Liver (tissue), 9 donors: ENCODE results near the gene ZNF808. TPM values are rescaled to one million over a fixed set of nuclear protein-coding genes. Genes with fewer than 3 reads are reported as not detected.
"Not testable (repeated sequence)": the region's sequence is repeated elsewhere in the genome, so short reads cannot be mapped to it uniquely, and the experiment has no call there.

Experiments used
- DNase-seq: peaks from one replicate; pipeline ENCODE4 v3.0.0-alpha.2; 2017; ENCODE audit warnings: low spot score
- H3K27ac ChIP-seq, 2 donors: one replicate each; pipeline ENCODE4 v1.7.0; 2013; ENCODE audit warnings: inconsistent platforms in 2 of 2, low read length in 2 of 2, control low read depth in 1 of 2, low read depth in 1 of 2, mild to moderate bottlenecking in 1 of 2
- H3K27me3 ChIP-seq, 4 donors: one replicate each; pipeline versions ENCODE4 v1.6.1 to v1.7.0; 2013; ENCODE audit warnings: low read length in 3 of 4, inconsistent platforms in 1 of 4, mild to moderate bottlenecking in 1 of 4, moderate library complexity in 1 of 4; ENCODE audit not compliant: control insufficient read depth in 4 of 4, insufficient read depth in 4 of 4
- H3K36me3 ChIP-seq, 4 donors: one replicate each; pipeline versions ENCODE4 v1.6.1 to v1.7.0; 2013; ENCODE audit warnings: low read length in 3 of 4, mild to moderate bottlenecking in 3 of 4, low read depth in 1 of 4, moderate library complexity in 1 of 4; ENCODE audit not compliant: control insufficient read depth in 4 of 4, insufficient read depth in 3 of 4
- H3K4me1 ChIP-seq, 4 donors: one replicate each; pipeline versions ENCODE4 v1.6.1 to v1.7.0; 2013; ENCODE audit warnings: low read length in 3 of 4, mild to moderate bottlenecking in 3 of 4, moderate library complexity in 1 of 4; ENCODE audit not compliant: control insufficient read depth in 4 of 4, insufficient read depth in 4 of 4
- H3K4me3 ChIP-seq, 3 donors: one replicate each; pipeline versions ENCODE4 v1.6.1 to v1.7.0; 2013; ENCODE audit warnings: low read length in 3 of 3, control low read depth in 1 of 3, low read depth in 1 of 3, mild to moderate bottlenecking in 1 of 3
- H3K9ac ChIP-seq, 2 donors: one replicate each; pipeline ENCODE4 v1.7.0; 2013; ENCODE audit warnings: low read length in 2 of 2, mild to moderate bottlenecking in 2 of 2, moderate library complexity in 2 of 2, control low read depth in 1 of 2, low read depth in 1 of 2
- H3K9me3 ChIP-seq, 4 donors: one replicate each; pipeline versions ENCODE4 v1.6.1 to v1.7.0; 2013; ENCODE audit warnings: low read length in 3 of 4; ENCODE audit not compliant: control insufficient read depth in 4 of 4
- EGR1 ChIP-seq, 2 donors: IDR thresholded peaks; 2 replicates each; pipeline ENCODE4 v1.6.1; 2016 to 2018; ENCODE audit warnings: antibody characterized with exemption in 2 of 2, low read depth in 2 of 2
- FOXA1 ChIP-seq: IDR thresholded peaks from 2 replicates; pipeline ENCODE4 v1.6.1; 2016; ENCODE audit warnings: antibody characterized with exemption
- GABPA ChIP-seq, 2 donors: IDR thresholded peaks in 1 of 2; conservative IDR thresholded peaks in 1 of 2; 2 replicates each; pipeline ENCODE4 v1.6.1; 2016; ENCODE audit warnings: antibody characterized with exemption in 2 of 2, mild to moderate bottlenecking in 1 of 2, moderate library complexity in 1 of 2
- HNF4A ChIP-seq, 2 donors: conservative IDR thresholded peaks; 2 replicates each; pipeline ENCODE4 v1.6.1; 2016; ENCODE audit warnings: antibody characterized with exemption in 2 of 2, mild to moderate bottlenecking in 2 of 2
- HNF4G ChIP-seq: IDR thresholded peaks from 2 replicates; pipeline ENCODE4 v1.6.1; 2016; ENCODE audit warnings: antibody characterized with exemption
- JUND ChIP-seq, 2 donors: IDR thresholded peaks; 2 replicates each; pipeline ENCODE4 v1.6.1; 2016; ENCODE audit warnings: antibody characterized with exemption in 2 of 2
- NR2F2 ChIP-seq: IDR thresholded peaks from 2 replicates; pipeline ENCODE4 v1.6.1; 2016; ENCODE audit warnings: antibody characterized with exemption
- RAD21 ChIP-seq, 2 donors: IDR thresholded peaks; 2 replicates each; pipeline ENCODE4 v1.6.1; 2016; ENCODE audit warnings: antibody characterized with exemption in 2 of 2, mild to moderate bottlenecking in 2 of 2
- RXRA ChIP-seq, 2 donors: IDR thresholded peaks; 2 replicates each; pipeline ENCODE4 v1.6.1; 2017 to 2018; ENCODE audit warnings: antibody characterized with exemption in 2 of 2, mild to moderate bottlenecking in 1 of 2
- TAF1 ChIP-seq: conservative IDR thresholded peaks from 2 replicates; pipeline ENCODE4 v1.6.1; 2016; ENCODE audit warnings: antibody characterized with exemption, mild to moderate bottlenecking
- YY1 ChIP-seq: IDR thresholded peaks from 2 replicates; pipeline ENCODE4 v1.6.1; 2016; ENCODE audit warnings: antibody characterized with exemption, mild to moderate bottlenecking
- WGBS: extraction: QIAGEN DNeasy Blood & Tissue Kit; methylation state at CpG from one replicate; pipeline ENCODE4 v1.1.7; 2013; 5-methylcytosine and 5-hydroxymethylcytosine counted together
- polyA plus RNA-seq, 2 donors: library from polyadenylated mRNA; stranded (reverse) in 1 of 2; unstranded in 1 of 2; fragments of 200-250 nt in 1 of 2; fragments of >200 nt in 1 of 2; fragmentation: Nextera tagmentation in 1 of 2; extraction: Ambion mirVana in 1 of 2; gene quantifications; one replicate each; pipeline versions ENCODE4 v1.2.1 to v1.2.3, GENCODE V29; 2013 to 2015
- total RNA-seq, 2 donors: library from RNA; depleted of rRNA; stranded (reverse); fragments of >200 nt; gene quantifications; one replicate each; pipeline ENCODE4 v1.2.3, GENCODE V29; 2014
- TF ChIP-seq, protein P1 (sequence below): IDR thresholded peaks from 2 replicates; pipeline ENCODE4 v1.6.1; 2016; ENCODE audit warnings: antibody characterized with exemption
- TF ChIP-seq, protein P2 (sequence below): fragments of 150-350 bp; IDR thresholded peaks from 2 replicates; pipeline ENCODE4 v1.5.1; 2017; ENCODE audit warnings: improper control_type of control experiment, low read depth, low read length; ENCODE audit not compliant: missing input control
- TF ChIP-seq, protein P3 (sequence below): IDR thresholded peaks from 2 replicates; pipeline ENCODE4 v1.6.1; 2016; ENCODE audit warnings: antibody characterized with exemption
- TF ChIP-seq, protein P4 (sequence below): IDR thresholded peaks from 2 replicates; pipeline ENCODE4 v1.6.1; 2016; ENCODE audit warnings: antibody characterized with exemption
- donor health status: healthy.
- donor health status: healthy.
- donor health status: healthy.
- donor health status: healthy.
- donor health status: healthy.

Gene ZNF808
- total and polyA plus RNA-seq, 4 donors = 0.88 to 9.4 (median 5.2) TPM

DNA sequence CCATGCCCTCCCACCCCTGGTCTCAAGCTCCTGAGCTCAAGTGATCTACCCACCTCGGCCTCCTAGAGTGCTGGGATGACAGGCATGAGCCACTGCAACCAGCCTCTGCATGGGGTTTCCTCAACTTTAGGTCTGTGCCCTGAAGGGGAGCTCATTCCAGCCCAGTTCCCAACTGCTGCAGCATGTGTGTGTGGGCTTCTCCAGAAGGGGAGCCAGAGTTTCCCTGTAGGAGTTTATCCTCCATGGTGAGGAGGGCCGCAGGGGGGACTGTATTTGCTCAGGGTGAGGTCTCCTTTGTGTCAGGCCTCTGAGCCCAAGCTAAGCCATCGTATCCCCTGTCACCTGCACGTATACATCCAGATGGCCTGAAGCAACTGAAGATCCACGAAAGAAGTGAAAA lies 11.3 kb upstream of the ZNF808 start:
- Histone ChIP-seq H3K27ac (no peak overlapping the region), H3K4me1 (no peaks in the 10 kb centered on the region), H3K4me3 (peak overlapping the region in 2 of 3 donors; percentile 11 to 28), H3K27me3 (peaks cover 0 to 3% (median 0%) of the 10 kb centered on the region in 4 donors), H3K9ac (no peak overlapping the region), H3K36me3 (no peaks in the 10 kb centered on the region), H3K9me3 (peaks cover 19 to 41% (median 25%) of the 10 kb centered on the region in 4 donors)
- no peak for DNase-seq
- TF ChIP-seq FOXA1 = no peak
- TF ChIP-seq, protein P1, sequence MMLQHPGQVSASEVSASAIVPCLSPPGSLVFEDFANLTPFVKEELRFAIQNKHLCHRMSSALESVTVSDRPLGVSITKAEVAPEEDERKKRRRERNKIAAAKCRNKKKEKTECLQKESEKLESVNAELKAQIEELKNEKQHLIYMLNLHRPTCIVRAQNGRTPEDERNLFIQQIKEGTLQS = no peak
- TF ChIP-seq, protein P2, sequence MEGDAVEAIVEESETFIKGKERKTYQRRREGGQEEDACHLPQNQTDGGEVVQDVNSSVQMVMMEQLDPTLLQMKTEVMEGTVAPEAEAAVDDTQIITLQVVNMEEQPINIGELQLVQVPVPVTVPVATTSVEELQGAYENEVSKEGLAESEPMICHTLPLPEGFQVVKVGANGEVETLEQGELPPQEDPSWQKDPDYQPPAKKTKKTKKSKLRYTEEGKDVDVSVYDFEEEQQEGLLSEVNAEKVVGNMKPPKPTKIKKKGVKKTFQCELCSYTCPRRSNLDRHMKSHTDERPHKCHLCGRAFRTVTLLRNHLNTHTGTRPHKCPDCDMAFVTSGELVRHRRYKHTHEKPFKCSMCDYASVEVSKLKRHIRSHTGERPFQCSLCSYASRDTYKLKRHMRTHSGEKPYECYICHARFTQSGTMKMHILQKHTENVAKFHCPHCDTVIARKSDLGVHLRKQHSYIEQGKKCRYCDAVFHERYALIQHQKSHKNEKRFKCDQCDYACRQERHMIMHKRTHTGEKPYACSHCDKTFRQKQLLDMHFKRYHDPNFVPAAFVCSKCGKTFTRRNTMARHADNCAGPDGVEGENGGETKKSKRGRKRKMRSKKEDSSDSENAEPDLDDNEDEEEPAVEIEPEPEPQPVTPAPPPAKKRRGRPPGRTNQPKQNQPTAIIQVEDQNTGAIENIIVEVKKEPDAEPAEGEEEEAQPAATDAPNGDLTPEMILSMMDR = no peak
- no peak for TF ChIP-seq NR2F2
- no peak for TF ChIP-seq RAD21 (IDR thresholded peaks at IDR 0.05)
- no peak for TF ChIP-seq JUND (IDR thresholded peaks at IDR 0.05)
- TF ChIP-seq, protein P3, sequence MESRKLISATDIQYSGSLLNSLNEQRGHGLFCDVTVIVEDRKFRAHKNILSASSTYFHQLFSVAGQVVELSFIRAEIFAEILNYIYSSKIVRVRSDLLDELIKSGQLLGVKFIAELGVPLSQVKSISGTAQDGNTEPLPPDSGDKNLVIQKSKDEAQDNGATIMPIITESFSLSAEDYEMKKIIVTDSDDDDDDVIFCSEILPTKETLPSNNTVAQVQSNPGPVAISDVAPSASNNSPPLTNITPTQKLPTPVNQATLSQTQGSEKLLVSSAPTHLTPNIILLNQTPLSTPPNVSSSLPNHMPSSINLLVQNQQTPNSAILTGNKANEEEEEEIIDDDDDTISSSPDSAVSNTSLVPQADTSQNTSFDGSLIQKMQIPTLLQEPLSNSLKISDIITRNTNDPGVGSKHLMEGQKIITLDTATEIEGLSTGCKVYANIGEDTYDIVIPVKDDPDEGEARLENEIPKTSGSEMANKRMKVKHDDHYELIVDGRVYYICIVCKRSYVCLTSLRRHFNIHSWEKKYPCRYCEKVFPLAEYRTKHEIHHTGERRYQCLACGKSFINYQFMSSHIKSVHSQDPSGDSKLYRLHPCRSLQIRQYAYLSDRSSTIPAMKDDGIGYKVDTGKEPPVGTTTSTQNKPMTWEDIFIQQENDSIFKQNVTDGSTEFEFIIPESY = no peak
- no peak for TF ChIP-seq GABPA (IDR thresholded peaks at IDR 0.05 in 1 of 2, conservative IDR thresholded peaks at IDR 0.05 in 1 of 2)
- TF ChIP-seq HNF4A (conservative IDR thresholded peaks at IDR 0.05) = no peak
- no peak for TF ChIP-seq HNF4G
- TF ChIP-seq YY1 = no peak
- WGBS = 55% methylated on average over 5 of the region's 5 CpGs

DNA sequence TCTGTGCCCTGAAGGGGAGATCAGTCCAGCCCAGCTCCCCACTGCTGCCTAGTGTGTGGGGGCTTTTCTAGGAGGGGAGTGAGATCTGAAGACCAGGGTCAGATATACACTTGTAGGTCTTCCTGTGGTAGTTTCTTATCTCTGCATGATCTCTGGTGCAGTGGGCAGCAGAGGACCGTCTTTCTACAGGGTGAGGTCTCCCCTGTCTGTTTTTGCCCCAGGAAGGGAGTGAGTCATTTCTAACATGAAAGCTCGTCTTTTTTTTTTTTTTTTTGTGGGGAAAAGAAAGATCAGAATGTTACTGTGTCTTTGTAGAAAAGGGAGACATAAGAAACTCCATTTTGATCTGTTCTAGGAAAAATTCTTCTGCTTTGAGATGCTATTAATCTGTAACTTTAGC lies 8.8 kb upstream of the ZNF808 start:
- Histone ChIP-seq H3K27ac (no peak overlapping the region), H3K4me3 (no peak overlapping the region), H3K9me3 (peaks cover 19 to 54% (median 30%) of the 10 kb centered on the region in 4 donors), H3K9ac (no peak overlapping the region), H3K36me3 (no peaks in the 10 kb centered on the region), H3K27me3 (peaks cover 0 to 3% (median 0%) of the 10 kb centered on the region in 4 donors), H3K4me1 (no peaks in the 10 kb centered on the region)
- DNase-seq = no peak
- TF ChIP-seq EGR1 (IDR thresholded peaks at IDR 0.05; ENCODE audit: low read depth in 2 of 2) (no peak), TAF1 (no peak), JUND (IDR thresholded peaks at IDR 0.05) (no peak), RXRA (IDR thresholded peaks at IDR 0.05) (no peak), RAD21 (IDR thresholded peaks at IDR 0.05) (no peak)
- TF ChIP-seq, protein P4, sequence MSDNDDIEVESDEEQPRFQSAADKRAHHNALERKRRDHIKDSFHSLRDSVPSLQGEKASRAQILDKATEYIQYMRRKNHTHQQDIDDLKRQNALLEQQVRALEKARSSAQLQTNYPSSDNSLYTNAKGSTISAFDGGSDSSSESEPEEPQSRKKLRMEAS = no peak
- TF ChIP-seq, protein P3 = no peak
- 19% methylated on average over 2 of the region's 2 CpGs for WGBS

DNA sequence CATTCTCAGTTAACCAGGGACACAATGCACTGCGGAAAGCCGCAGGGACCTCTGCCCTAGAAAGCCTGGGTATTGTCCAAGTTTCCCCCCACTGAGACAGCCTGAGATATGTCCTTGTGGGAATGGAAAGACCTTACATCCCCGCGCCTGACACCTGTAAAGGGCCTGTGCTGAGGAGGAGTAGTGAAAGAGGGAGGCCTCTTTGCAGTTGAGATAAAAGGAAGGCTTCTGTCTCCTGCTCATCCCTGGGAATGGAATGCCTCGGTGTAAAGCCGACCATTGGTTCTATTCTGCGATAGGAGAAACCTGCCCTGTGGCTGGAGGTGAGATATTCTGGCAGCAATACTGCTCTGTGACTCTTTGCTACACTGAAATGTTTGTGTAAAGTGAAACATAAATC lies 8.3 kb upstream of the ZNF808 start:
- not testable (repeated sequence) for DNase-seq, H3K4me1 ChIP-seq, H3K9ac ChIP-seq, H3K27me3 ChIP-seq, H3K27ac ChIP-seq, H3K36me3 ChIP-seq, H3K4me3 ChIP-seq
- H3K9me3 ChIP-seq = peaks cover 19 to 51% (median 30%) of the 10 kb centered on the region in 4 donors
- WGBS = 51% methylated on average over 7 of the region's 7 CpGs
